UCSD-AML1 (cell line): ENCODE data around the gene CHST6.
"Not testable (repeated sequence)": the region's sequence is repeated elsewhere in the genome, so short reads cannot be mapped to it uniquely, and the experiment has no call there.

Experiments
- DNase-seq: peaks from one replicate; lab custom pipeline; 2025; ENCODE audit not compliant: unreplicated experiment; lab: John Stamatoyannopoulos, UW

The CHST6 gene

GRCh38 chr16:75452464-75453190 is 42.6 kb downstream of the CHST6 start:
- DNase-seq = no peak

- no peak for DNase-seq
These were observed 48.8 kb downstream of the CHST6 start for GRCh38 chr16:75446416-75446815.

GRCh38 chr16:75445298-75445697 is 49.9 kb downstream of the CHST6 start:
- DNase-seq = no peak

- DNase-seq = no peak
These were observed 51.9 kb downstream of the CHST6 start for GRCh38 chr16:75443298-75443697.

- peak; percentile 82 for DNase-seq
These were observed 61.4 kb downstream of the CHST6 start for GRCh38 chr16:75433732-75434413.

GRCh38 chr16:75432828-75433731 is 62.2 kb downstream of the CHST6 start, which contains the start of gene CFDP1:
Gene CFDP1, minus strand, starts transcription at chr16:75433503. Its CDS starts 151 bp downstream, at chr16:75433352.
- peak; percentile 94 for DNase-seq

GRCh38 chr16:75429621-75430403 is 65.4 kb downstream of the CHST6 start:
- DNase-seq = no peak

GRCh38 chr16:75426524-75426923 is 68.7 kb downstream of the CHST6 start:
- DNase-seq = not testable (repeated sequence)

GRCh38 chr16:75424105-75424762 is 71.0 kb downstream of the CHST6 start:
- not testable (repeated sequence) for DNase-seq

- no peak for DNase-seq
These were observed 71.5 kb downstream of the CHST6 start for GRCh38 chr16:75423723-75424104.
